Measurements from ENCODE around the gene TRMT10A.
"Not testable (repeated sequence)": the region's sequence is repeated elsewhere in the genome, so short reads cannot be mapped to it uniquely, and the experiment has no call there.

TRMT10A gene

GRCh38 chr4:99540277-99540939, 23.4 kb downstream of the TRMT10A start:
- peak in 1 of 3 donors; percentile 10 for DNase-seq

- DNase-seq: no peak
These were observed 26.2 kb downstream of the TRMT10A start for GRCh38 chr4:99537674-99538073.

- no peak for DNase-seq
These were observed 27.0 kb downstream of the TRMT10A start for GRCh38 chr4:99536848-99537247.

DNA sequence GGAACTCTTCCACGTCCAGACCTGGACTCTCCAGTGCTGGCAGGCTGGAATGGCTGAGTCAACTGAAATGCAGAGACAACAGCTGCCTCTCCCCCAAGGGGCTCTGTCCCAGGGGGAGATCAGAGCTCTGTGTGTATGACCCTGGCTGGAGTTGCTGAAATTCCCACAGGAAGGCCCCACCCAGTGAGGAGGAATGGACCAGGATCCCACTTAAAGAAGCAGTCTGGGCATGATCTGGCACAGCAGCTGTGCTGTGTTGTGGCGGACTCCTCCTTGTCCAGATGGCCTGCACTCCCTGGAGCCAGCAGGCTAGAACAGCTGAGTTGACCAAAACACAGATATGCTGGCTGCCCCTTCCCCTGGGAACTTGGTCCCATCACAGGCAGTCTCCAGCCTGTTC, 27.6 kb downstream of the TRMT10A start:
- DNase-seq: no peak

- DNase-seq: not testable (repeated sequence)
These were observed 29.1 kb downstream of the TRMT10A start for GRCh38 chr4:99534699-99535098.

- no peak for DNase-seq
These were observed 33.9 kb downstream of the TRMT10A start for GRCh38 chr4:99529956-99530355.

DNA sequence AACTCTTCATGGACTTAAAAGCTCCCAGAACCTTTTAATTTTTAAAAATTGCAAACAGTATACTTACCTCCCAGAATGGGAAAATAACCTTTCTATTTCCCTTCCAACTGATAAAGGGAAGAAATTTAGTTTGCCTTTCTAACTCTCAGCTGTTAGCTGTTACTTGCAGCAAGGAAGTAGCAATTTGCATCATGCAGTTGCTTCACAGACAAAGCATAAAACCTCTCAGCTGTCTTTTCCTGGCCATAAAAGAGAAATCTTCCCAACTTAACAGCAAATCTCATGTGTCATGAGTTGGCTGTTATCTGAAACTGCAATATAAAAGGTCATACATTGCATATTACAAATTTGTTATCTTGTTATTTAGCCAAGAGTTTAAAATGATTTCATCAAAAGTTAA, 34.6 kb downstream of the TRMT10A start:
- peak in 1 of 3 donors; percentile 2 for DNase-seq

DNA sequence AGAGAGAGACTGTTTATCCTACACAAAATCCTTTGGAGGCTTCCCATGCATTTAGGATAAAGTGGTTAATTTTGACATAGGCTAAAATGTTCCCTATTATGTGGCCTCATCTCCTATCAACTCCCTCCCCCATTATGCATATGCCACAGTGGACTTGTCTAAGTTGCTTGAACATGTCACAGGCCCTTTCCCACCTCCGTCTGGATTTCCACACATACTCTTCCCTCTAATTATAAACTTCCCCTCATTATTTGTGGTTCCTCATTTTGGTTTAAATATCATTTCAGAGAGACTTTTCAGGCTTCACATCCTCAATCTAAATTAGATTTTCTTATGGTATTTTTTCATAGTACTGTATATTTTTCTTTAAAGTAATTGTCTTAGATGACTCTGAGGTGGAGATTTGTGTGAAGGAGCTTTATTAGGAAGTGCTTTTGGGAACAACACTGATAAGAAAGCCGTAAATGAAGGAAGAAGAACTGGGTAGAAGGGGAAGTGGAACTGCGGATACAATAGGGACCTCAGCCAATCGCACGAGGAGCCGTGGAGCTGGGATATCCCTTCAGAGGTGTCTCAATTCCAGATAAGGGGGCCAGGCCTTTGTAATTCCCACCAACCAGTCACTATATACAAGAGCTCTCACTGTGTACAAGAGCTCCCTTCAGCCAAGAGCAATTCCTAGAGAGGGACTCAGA, 45.1 kb downstream of the TRMT10A start:
- peak; percentile 47 to 57 (median 51) for DNase-seq

GRCh38 chr4:99510721-99511120, 53.1 kb downstream of the TRMT10A start, which contains the start of gene C4orf17:
Gene C4orf17, plus strand, starts transcription at chr4:99511021. Its CDS starts 2,061 bp downstream, at chr4:99513082.
- DNase-seq: no peak

DNA sequence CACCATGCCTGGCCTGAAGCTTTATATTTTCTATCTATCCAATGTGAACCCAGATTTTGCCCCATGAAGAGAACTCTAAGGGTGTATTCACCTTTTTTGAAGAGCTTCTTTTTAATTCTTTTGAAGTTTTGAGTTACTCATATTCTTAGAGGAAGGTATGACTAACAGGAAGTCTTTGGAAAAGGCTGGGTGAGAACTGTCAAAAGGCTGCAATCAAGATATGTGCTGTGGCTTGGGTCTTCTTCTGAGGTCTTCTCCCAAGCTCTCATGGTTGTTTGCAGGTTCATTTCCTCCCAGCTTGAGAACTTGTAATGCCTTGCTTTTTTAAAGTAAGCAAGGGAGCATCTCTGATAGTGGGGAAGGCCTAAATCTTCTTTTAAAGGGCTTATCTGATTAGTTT, 56.1 kb downstream of the TRMT10A start:
- no peak for DNase-seq

DNA sequence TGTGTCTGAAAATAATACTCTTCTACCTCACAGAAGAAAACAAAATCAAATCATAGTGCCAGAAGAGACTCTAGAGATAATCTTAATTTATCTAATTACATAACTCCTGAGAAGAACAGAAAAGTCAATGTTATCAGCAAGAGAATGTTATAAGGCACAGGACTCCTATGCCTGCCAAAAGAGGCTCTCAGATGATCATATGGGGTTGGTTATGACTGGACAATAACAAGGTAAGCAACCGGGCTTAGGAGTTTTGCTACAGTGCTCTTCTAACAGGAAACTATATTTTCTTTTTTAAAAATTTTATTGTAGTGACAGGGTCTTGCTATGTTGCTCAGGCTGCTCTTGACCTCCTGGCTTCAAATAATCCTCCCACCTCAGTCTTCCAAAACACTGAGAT, 56.5 kb downstream of the TRMT10A start:
- no peak for DNase-seq

- DNase-seq: no peak
These were observed 57.1 kb downstream of the TRMT10A start for GRCh38 chr4:99506781-99507180.

DNA sequence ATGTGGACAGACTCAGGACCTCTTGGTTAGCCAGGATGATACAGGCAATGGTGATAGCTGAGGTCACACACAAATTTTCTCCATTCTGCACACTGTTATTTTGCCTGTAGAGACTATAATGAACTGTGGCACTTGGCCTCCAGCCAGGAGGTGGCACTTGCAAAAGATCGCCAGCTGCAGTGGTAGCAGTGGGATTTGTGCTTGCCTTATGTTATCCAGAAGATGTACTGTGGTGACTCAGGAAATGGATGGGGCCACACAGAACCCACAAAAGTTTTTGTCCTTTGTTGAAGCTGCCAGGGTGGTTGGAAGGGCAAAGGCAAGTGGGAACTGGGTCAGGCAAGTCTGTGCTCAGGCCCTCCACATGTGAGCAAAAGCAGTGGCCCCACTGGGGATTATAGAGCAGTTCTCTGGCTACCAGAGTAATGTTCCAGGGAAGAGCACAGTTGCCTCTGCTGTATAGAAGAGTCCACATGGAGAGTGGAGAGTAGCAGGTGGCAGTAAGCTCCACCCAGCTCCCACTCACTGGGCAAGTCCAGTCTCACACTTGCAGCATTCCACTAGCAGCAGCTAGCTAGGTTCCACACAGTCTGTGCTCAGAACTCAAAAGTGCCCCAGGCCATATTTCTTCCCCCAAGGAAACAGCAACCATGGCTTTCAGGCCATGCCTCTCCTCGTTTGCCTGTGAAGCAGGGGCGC, 58.9 kb downstream of the TRMT10A start:
- no peak for DNase-seq

Data from suppressor macrophage treated with lipopolysaccharide for 1 hour (primary cell).